Measurements from ENCODE around the gene TRAPPC2.

Gene TRAPPC2

GRCh38 chrX:13688958-13689740 is 45.3 kb downstream of the TRAPPC2 start, which contains the start of gene RAB9A:
Gene RAB9A (plus strand): TSS chrX:13689128. CDS start chrX:13708747, 19,619 bp downstream.
- TF ChIP-seq CTCF (IDR thresholded peaks at IDR 0.05), result no peak

- TF ChIP-seq CTCF (IDR thresholded peaks at IDR 0.05), result no peak
Measured at GRCh38 chrX:13688384-13688957, 45.9 kb downstream of the TRAPPC2 start.

GRCh38 chrX:13687203-13687602 is 47.2 kb downstream of the TRAPPC2 start:
- TF ChIP-seq CTCF (IDR thresholded peaks at IDR 0.05), result no peak

GRCh38 chrX:13685126-13685763 is 49.2 kb downstream of the TRAPPC2 start:
- no peak for TF ChIP-seq CTCF (IDR thresholded peaks at IDR 0.05)

- TF ChIP-seq CTCF (IDR thresholded peaks at IDR 0.05), result no peak
Measured at GRCh38 chrX:13684361-13684760, 50.1 kb downstream of the TRAPPC2 start.

GRCh38 chrX:13681595-13681994 is 52.8 kb downstream of the TRAPPC2 start:
- TF ChIP-seq CTCF (IDR thresholded peaks at IDR 0.05), result no peak

GRCh38 chrX:13676885-13677284 is 57.5 kb downstream of the TRAPPC2 start:
- no peak for TF ChIP-seq CTCF (IDR thresholded peaks at IDR 0.05)
